Thyroid gland (tissue), 4 donors: ENCODE results near the gene MYO10. TPM values are rescaled to one million over a fixed set of nuclear protein-coding genes. Genes with fewer than 3 reads are reported as not detected.

ENCODE experiments used
- DNase-seq, 2 donors: peaks; one replicate each; pipeline ENCODE4 v3.0.0-alpha.2; 2019
- H3K27ac ChIP-seq, 3 donors: fragments of 200-600 bp; sonication (generic); 1 replicate in 2 of 3; 2 replicates in 1 of 3; pipeline ENCODE4 v1.5.1; 2016 to 2019; ENCODE audit warnings: mild to moderate bottlenecking in 1 of 3, moderate library complexity in 1 of 3
- H3K27me3 ChIP-seq: fragments of 200-600 bp; sonication (generic); one replicate; pipeline ENCODE4 v1.5.1; 2019
- H3K36me3 ChIP-seq, 2 donors: fragments of 200-600 bp; sonication (generic); one replicate each; pipeline ENCODE4 v1.5.1; 2016 to 2019
- H3K4me1 ChIP-seq, 2 donors: fragments of 200-600 bp; sonication (generic); one replicate each; pipeline ENCODE4 v1.5.1; 2017 to 2019
- H3K4me3 ChIP-seq, 3 donors: fragments of 200-600 bp; sonication (generic); replicated peaks in 1 of 3; 1 replicate in 2 of 3; 2 replicates in 1 of 3; pipeline ENCODE4 v1.5.1; 2016; ENCODE audit warnings: mild to moderate bottlenecking in 1 of 3
- H3K9me3 ChIP-seq: fragments of 200-600 bp; sonication (generic); one replicate; pipeline ENCODE4 v1.5.1; 2017
- POLR2A ChIP-seq, 2 donors: fragments of 450-650 bp; IDR thresholded peaks; one replicate each; pipeline ENCODE4 v1.6.1; 2017; ENCODE audit warnings: antibody characterized with exemption in 2 of 2, mild to moderate bottlenecking in 2 of 2, moderate library complexity in 1 of 2
- WGBS, 2 donors: methylation state at CpG; one replicate each; pipeline ENCODE4 v1.1.5; 2017; 5-methylcytosine and 5-hydroxymethylcytosine counted together
- intact Hi-C: fragments of 100-400 bp; cut with DNase I; formaldehyde crosslinking; loops from one replicate; pipeline ENCODE4 v1.15.1; 2023
- total RNA-seq, 4 donors: library from RNA; depleted of rRNA; stranded (reverse); fragments of >200 nt; gene quantifications; one replicate each; pipeline ENCODE4 v1.2.3, GENCODE V29; 2016
- TF ChIP-seq, protein P1 (sequence below), 6 experiments: fragments of 200-600 bp in 3 of 6; fragments of 450-650 bp in 3 of 6; sonication (generic) in 3 of 6; IDR thresholded peaks; one replicate each; pipeline ENCODE4 v1.5.1; 2016 to 2019; ENCODE audit warnings: antibody characterized with exemption in 6 of 6, mild to moderate bottlenecking in 2 of 6, inconsistent platforms in 1 of 6, moderate library complexity in 1 of 6

MYO10 gene
- total RNA-seq, 4 donors from 2014 or later = 49.2 to 89.6 (median 71.0) TPM

DNA sequence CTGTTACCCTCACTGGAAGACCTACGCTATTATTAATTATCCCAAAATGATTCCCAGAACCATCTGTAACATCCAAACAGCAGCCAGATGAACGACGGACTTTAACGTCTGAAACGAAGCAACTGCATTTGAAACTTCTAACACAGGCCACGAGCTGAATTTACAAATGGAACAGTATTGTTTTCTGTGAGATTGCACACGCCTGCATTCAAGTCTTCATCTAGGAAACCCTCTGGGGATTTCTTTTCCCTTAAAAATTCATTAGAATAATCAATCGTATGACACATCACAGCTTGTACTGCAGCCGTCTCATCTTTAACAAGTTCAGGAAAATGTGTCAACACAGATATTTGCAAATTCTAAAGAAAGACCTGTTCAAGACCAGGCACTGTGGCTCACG lies 80.2 kb downstream of the MYO10 start:
- H3K4me3 ChIP-seq = no peak overlapping the region
- no peak overlapping the region for H3K27ac ChIP-seq
- H3K27me3 ChIP-seq = no peaks in the 10 kb centered on the region
- TF ChIP-seq, protein P1, sequence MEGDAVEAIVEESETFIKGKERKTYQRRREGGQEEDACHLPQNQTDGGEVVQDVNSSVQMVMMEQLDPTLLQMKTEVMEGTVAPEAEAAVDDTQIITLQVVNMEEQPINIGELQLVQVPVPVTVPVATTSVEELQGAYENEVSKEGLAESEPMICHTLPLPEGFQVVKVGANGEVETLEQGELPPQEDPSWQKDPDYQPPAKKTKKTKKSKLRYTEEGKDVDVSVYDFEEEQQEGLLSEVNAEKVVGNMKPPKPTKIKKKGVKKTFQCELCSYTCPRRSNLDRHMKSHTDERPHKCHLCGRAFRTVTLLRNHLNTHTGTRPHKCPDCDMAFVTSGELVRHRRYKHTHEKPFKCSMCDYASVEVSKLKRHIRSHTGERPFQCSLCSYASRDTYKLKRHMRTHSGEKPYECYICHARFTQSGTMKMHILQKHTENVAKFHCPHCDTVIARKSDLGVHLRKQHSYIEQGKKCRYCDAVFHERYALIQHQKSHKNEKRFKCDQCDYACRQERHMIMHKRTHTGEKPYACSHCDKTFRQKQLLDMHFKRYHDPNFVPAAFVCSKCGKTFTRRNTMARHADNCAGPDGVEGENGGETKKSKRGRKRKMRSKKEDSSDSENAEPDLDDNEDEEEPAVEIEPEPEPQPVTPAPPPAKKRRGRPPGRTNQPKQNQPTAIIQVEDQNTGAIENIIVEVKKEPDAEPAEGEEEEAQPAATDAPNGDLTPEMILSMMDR (IDR thresholded peaks at IDR 0.05) = no peak
- TF ChIP-seq POLR2A (IDR thresholded peaks at IDR 0.05) = no peak
- DNase-seq = no peak
- 84 to 85% methylated on average over 10 of the region's 10 CpGs for WGBS, 2 donors
- no peaks in the 10 kb centered on the region for H3K9me3 ChIP-seq
- intact Hi-C loops = no loop called here
- peaks cover 32 to 35% of the 10 kb centered on the region in 2 donors for H3K4me1 ChIP-seq
- H3K36me3 ChIP-seq = no peaks in the 10 kb centered on the region

DNA sequence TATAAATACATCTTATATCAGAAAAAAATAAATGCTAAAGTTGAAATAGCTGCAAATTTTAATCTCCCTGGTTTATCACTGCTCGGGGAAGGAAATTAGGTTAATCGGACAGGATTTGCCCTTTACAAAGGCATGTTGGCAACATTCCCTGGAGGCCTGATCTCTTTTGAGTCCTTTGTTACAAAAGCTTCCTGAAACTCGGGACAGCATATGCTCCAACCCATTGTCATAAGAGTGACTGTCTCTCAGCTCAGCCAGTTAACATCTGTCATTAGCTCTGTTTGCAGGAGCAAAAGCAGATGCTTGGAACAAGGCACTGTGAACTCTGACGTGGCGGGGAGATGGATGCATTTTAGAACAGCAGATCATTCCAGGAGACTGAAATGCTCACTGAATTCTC lies 80.6 kb downstream of the MYO10 start:
- WGBS, 2 donors = 50 to 51% methylated on average over 5 of the region's 5 CpGs

GRCh38 chr5:16854351-16854750 lies 81.7 kb downstream of the MYO10 start:
- 83 to 89% methylated on average over 2 of the region's 2 CpGs for WGBS, 2 donors

More for the DNA sequence above, 80.6 kb downstream of the MYO10 start:
- TF ChIP-seq, protein P1 (IDR thresholded peaks at IDR 0.05) = no peak
- TF ChIP-seq POLR2A (IDR thresholded peaks at IDR 0.05) = no peak
- H3K27me3 ChIP-seq = no peaks in the 10 kb centered on the region
- no peaks in the 10 kb centered on the region for H3K36me3 ChIP-seq
- H3K27ac ChIP-seq = no peak overlapping the region
- DNase-seq = peak in 1 of 2 donors; percentile 28
- no peak overlapping the region for H3K4me3 ChIP-seq
- H3K9me3 ChIP-seq = no peaks in the 10 kb centered on the region
- H3K4me1 ChIP-seq = peaks cover 32 to 35% of the 10 kb centered on the region in 2 donors
- intact Hi-C loops = no loop called here

DNA sequence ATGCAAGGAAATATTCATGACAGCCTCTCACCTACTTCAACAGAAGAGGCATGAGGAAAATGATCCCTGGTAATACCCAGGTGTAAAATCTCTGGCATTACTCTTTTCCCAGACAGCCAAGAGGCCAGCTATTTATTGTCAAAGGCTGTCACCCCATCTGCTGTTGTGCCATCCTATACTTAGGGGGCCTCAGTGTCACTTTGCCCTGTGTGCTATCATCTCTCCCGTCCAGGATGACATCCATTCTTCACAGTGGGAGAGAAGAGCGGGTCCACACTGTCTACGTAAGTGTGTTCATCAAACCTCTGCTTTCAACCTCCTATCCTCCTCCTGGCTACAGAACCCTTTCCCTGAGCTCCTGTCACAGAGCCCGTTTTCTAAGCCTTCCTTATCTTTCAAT lies 82.6 kb downstream of the MYO10 start:
- H3K27ac ChIP-seq = no peak overlapping the region
- DNase-seq = no peak
- H3K9me3 ChIP-seq = no peaks in the 10 kb centered on the region
- no peaks in the 10 kb centered on the region for H3K36me3 ChIP-seq
- WGBS, 2 donors = 83 to 93% methylated on average over 4 of the region's 4 CpGs
- TF ChIP-seq POLR2A (IDR thresholded peaks at IDR 0.05) = no peak
- TF ChIP-seq, protein P1 (IDR thresholded peaks at IDR 0.05) = no peak
- no peaks in the 10 kb centered on the region for H3K27me3 ChIP-seq
- intact Hi-C loops = no loop called here
- H3K4me1 ChIP-seq = peaks cover 32 to 35% of the 10 kb centered on the region in 2 donors
- no peak overlapping the region for H3K4me3 ChIP-seq

More at GRCh38 chr5:16854351-16854750, 81.7 kb downstream of the MYO10 start:
- intact Hi-C loops = no loop called here
- H3K9me3 ChIP-seq = no peaks in the 10 kb centered on the region
- TF ChIP-seq POLR2A (IDR thresholded peaks at IDR 0.05) = no peak
- TF ChIP-seq, protein P1 (IDR thresholded peaks at IDR 0.05) = no peak
- no peak for DNase-seq
- no peak overlapping the region for H3K4me3 ChIP-seq
- peaks cover 32 to 35% of the 10 kb centered on the region in 2 donors for H3K4me1 ChIP-seq
- no peaks in the 10 kb centered on the region for H3K27me3 ChIP-seq
- H3K27ac ChIP-seq = peak overlapping the region in 1 of 3 donors; percentile 8
- H3K36me3 ChIP-seq = no peaks in the 10 kb centered on the region

DNA sequence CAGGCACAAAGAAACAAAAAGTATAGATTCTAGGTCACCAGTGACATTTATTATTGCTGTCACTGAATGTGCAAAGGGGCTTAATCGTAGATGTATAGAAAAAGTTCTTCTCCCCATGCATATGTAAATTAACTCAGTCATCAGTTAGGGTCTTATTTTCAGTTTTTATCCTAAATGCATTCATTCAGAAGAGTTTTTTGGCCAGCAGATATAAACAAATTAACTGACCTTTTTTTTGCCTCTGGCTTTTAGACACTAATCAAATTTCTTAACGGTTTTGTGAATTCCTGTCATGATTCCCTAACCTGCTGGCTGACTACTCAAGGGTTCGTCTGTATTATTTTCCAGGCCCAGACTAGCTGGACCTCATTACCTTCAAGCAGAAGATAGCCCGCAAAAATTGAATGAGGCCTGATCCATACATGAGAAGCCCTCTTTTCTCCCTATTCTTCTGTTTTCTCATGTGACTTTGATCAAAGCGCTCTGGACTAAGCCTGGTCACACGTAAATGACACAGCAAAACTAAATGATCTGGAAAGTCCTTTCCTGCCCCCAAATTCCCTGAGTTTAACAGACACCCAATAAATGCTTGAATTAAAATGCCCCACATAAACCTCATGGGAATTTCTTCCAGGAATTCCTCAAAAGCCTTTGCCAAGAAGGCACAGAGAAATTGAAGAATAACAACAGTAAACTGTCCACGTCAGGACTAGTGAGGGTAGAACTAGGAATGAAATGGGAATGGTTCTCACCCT lies 83.7 kb downstream of the MYO10 start:
- intact Hi-C loops = no loop called here
- Histone ChIP-seq H3K27me3 (no peaks in the 10 kb centered on the region), H3K4me3 (no peak overlapping the region), H3K4me1 (peaks cover 29 to 31% of the 10 kb centered on the region in 2 donors), H3K27ac (no peak overlapping the region), H3K9me3 (no peaks in the 10 kb centered on the region), H3K36me3 (no peaks in the 10 kb centered on the region)
- 79 to 81% methylated on average over 7 of the region's 7 CpGs for WGBS, 2 donors
- DNase-seq = no peak
- no peak for TF ChIP-seq POLR2A (IDR thresholded peaks at IDR 0.05)
- TF ChIP-seq, protein P1 (IDR thresholded peaks at IDR 0.05) = no peak
